GM21737 (cell line): Measurements from ENCODE around the gene TK1.
"Not testable (repeated sequence)": the region's sequence is repeated elsewhere in the genome, so short reads cannot be mapped to it uniquely, and the experiment has no call there.

ENCODE experiments used
- ATAC-seq: cut with Tn5 transposase; IDR thresholded peaks from one replicate; pipeline ENCODE4 v1.9.1; 2021; ENCODE audit warnings: mild to moderate bottlenecking, moderate library complexity; ENCODE audit not compliant: unreplicated experiment

Gene TK1

GRCh38 chr17:78180083-78180482 lies 6.8 kb downstream of the TK1 start:
- ATAC-seq: no peak

- ATAC-seq: no peak
Measured at GRCh38 chr17:78179372-78179771, 7.5 kb downstream of the TK1 start.

- peak; percentile 40 for ATAC-seq
Measured at GRCh38 chr17:78176548-78177025, 10.3 kb downstream of the TK1 start.

GRCh38 chr17:78175643-78175981 lies 11.2 kb downstream of the TK1 start:
- ATAC-seq: no peak

- no peak for ATAC-seq
Measured at GRCh38 chr17:78174870-78175642, 11.8 kb downstream of the TK1 start.

- no peak for ATAC-seq
Measured at GRCh38 chr17:78174346-78174869, 12.4 kb downstream of the TK1 start.

GRCh38 chr17:78173097-78173715 lies 13.6 kb downstream of the TK1 start:
- peak; percentile 38 for ATAC-seq

- no peak for ATAC-seq
Measured at GRCh38 chr17:78172249-78173051, 14.4 kb downstream of the TK1 start.

GRCh38 chr17:78171591-78172248 lies 15.1 kb downstream of the TK1 start:
- ATAC-seq: not testable (repeated sequence)

- no peak for ATAC-seq
Measured at GRCh38 chr17:78170692-78171590, 15.9 kb downstream of the TK1 start.

- no peak for ATAC-seq
Measured at GRCh38 chr17:78168903-78169793, 17.7 kb downstream of the TK1 start.

GRCh38 chr17:78168242-78168902 lies 18.5 kb downstream of the TK1 start, which contains the start of gene SYNGR2:
Gene SYNGR2 (plus strand): TSS chr17:78168581. CDS start chr17:78168617, 36 bp downstream.
- no peak for ATAC-seq

GRCh38 chr17:78166416-78166815 lies 20.4 kb downstream of the TK1 start:
- ATAC-seq: no peak

- ATAC-seq: no peak
Measured at GRCh38 chr17:78164748-78165607, 21.9 kb downstream of the TK1 start.

- no peak for ATAC-seq
Measured at GRCh38 chr17:78163881-78164747, 22.7 kb downstream of the TK1 start.

GRCh38 chr17:78159575-78160158 lies 27.2 kb downstream of the TK1 start:
- ATAC-seq: no peak
